MCF 10A (cell line): ENCODE measurements around the gene DSC1. TPM values are rescaled to one million over a fixed set of nuclear protein-coding genes. Genes with fewer than 3 reads are reported as not detected.

ENCODE experiments used
- BruUV-seq: library from RNA; stranded (reverse); fragments of 400-500 nt; replicated peaks from 2 replicates; lab custom pipeline; 2021; lab: Mats Ljungman, UMichigan
- CTCF ChIA-PET: fragments of 300-600 bp; sonication (Branson Sonifier 250); formaldehyde crosslinking; extraction: SDS; loops from one replicate; lab custom pipeline; 2021; ENCODE audit warnings: antibody characterized with exemption, inconsistent platforms; lab: Yijun Ruan, JAX
- POLR2A ChIA-PET: fragments of 300-600, 350-650 bp; sonication (Branson Sonifier 250); formaldehyde crosslinking; extraction: SDS; loops from one replicate; lab custom pipeline; 2020; ENCODE audit warnings: antibody characterized with exemption, inconsistent platforms; lab: Yijun Ruan, JAX
- DNase-seq: peaks from one replicate; pipeline ENCODE4 v3.0.0-alpha.2; 2018; ENCODE audit not compliant: unreplicated experiment
- H3K27ac Mint-ChIP-seq: one replicate; pipeline ENCODE4 v1.8.0; 2022; ENCODE audit warnings: mild to moderate bottlenecking, low read depth, mixed read lengths; ENCODE audit not compliant: unreplicated experiment
- H3K27me3 Mint-ChIP-seq: one replicate; pipeline ENCODE4 v1.8.0; 2022; ENCODE audit warnings: mixed read lengths; ENCODE audit not compliant: insufficient read depth, unreplicated experiment
- H3K36me3 Mint-ChIP-seq: one replicate; pipeline ENCODE4 v1.8.0; 2022; ENCODE audit warnings: mild to moderate bottlenecking, moderate library complexity, mixed read lengths; ENCODE audit not compliant: insufficient read depth, unreplicated experiment
- H3K4me1 Mint-ChIP-seq: one replicate; pipeline ENCODE4 v1.8.0; 2022; ENCODE audit warnings: mixed read lengths; ENCODE audit not compliant: insufficient read depth, unreplicated experiment
- H3K4me3 Mint-ChIP-seq: one replicate; pipeline ENCODE4 v1.8.0; 2022; ENCODE audit warnings: mild to moderate bottlenecking, moderate library complexity, mixed read lengths; ENCODE audit not compliant: unreplicated experiment
- H3K9me3 Mint-ChIP-seq: one replicate; pipeline ENCODE4 v1.8.0; 2022; ENCODE audit warnings: mixed read lengths; ENCODE audit not compliant: unreplicated experiment
- intact Hi-C: fragments of 100-400 bp; cut with micrococcal nuclease; formaldehyde crosslinking; loops from 2 replicates; pipeline ENCODE4 v1.14.1; 2022
- total RNA-seq: library from RNA; stranded (reverse); gene quantifications from 2 replicates; pipeline ENCODE4 v1.2.3, GENCODE V29; 2022
- TF ChIP-seq, protein P1 (sequence below): fragments of 200-600 bp; IDR thresholded peaks from one replicate; pipeline ENCODE4 v1.8.0; 2022; ENCODE audit warnings: antibody characterized with exemption, mild to moderate bottlenecking; ENCODE audit not compliant: unreplicated experiment

Gene DSC1
- total RNA-seq, 1 experiment from 2014 or later = not detected

DNA sequence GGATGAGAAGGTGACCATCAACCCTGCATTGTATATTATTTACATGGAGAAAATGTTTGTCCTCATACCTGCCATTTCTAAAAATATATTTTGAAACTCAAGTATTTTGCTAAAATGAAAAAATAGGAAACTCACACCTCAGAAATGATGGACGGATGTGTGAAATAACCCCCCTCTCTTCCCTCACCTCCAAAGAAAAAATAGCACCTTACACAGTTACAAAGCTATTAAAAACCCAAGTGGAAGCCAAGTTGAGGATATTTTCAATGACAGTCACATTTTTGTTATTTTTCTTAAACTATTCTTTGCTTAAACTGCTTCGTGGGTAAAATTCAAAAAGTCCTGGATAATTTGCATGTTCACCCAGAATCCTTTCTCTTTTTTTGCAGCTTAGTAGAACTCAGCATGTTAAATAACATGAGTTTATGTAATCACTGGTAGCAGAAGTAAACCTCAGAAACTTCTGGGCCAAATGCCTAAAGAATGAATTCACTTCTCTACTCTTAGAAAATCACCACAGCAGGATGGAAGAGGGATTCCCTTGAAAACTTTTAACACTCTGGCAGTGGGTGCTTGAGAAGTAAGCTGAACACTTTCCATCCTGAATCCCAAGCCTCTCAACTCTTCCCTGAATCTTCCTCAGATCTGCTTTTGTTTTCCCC lies 768 bp downstream of the DSC1 start:
- TF ChIP-seq, protein P1, sequence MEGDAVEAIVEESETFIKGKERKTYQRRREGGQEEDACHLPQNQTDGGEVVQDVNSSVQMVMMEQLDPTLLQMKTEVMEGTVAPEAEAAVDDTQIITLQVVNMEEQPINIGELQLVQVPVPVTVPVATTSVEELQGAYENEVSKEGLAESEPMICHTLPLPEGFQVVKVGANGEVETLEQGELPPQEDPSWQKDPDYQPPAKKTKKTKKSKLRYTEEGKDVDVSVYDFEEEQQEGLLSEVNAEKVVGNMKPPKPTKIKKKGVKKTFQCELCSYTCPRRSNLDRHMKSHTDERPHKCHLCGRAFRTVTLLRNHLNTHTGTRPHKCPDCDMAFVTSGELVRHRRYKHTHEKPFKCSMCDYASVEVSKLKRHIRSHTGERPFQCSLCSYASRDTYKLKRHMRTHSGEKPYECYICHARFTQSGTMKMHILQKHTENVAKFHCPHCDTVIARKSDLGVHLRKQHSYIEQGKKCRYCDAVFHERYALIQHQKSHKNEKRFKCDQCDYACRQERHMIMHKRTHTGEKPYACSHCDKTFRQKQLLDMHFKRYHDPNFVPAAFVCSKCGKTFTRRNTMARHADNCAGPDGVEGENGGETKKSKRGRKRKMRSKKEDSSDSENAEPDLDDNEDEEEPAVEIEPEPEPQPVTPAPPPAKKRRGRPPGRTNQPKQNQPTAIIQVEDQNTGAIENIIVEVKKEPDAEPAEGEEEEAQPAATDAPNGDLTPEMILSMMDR = no peak
- no peak overlapping the region for H3K27ac Mint-ChIP-seq
- no peak for DNase-seq
- no peak overlapping the region for H3K4me3 Mint-ChIP-seq
- intact Hi-C loops = no loop called here
- H3K9me3 Mint-ChIP-seq = no peaks in the 10 kb centered on the region
- no peaks in the 10 kb centered on the region for H3K36me3 Mint-ChIP-seq
- CTCF ChIA-PET = interaction anchor here (0.7 to 1.3 kb wide), 4 partner anchors 12 to 37 kb away, joined by 3 to 4 read pairs (median 3); no protein-coding TSS in a partner anchor
- POLR2A ChIA-PET = interaction anchor here (0.7 to 2.2 kb wide), 8 partner anchors 36 to 162 kb away, joined by 3 to 12 read pairs (median 4); no protein-coding TSS in a partner anchor
- no peaks in the 10 kb centered on the region for H3K27me3 Mint-ChIP-seq
- no TSS peak for BruUV-seq
- peaks cover 14% of the 10 kb centered on the region for H3K4me1 Mint-ChIP-seq

DNA sequence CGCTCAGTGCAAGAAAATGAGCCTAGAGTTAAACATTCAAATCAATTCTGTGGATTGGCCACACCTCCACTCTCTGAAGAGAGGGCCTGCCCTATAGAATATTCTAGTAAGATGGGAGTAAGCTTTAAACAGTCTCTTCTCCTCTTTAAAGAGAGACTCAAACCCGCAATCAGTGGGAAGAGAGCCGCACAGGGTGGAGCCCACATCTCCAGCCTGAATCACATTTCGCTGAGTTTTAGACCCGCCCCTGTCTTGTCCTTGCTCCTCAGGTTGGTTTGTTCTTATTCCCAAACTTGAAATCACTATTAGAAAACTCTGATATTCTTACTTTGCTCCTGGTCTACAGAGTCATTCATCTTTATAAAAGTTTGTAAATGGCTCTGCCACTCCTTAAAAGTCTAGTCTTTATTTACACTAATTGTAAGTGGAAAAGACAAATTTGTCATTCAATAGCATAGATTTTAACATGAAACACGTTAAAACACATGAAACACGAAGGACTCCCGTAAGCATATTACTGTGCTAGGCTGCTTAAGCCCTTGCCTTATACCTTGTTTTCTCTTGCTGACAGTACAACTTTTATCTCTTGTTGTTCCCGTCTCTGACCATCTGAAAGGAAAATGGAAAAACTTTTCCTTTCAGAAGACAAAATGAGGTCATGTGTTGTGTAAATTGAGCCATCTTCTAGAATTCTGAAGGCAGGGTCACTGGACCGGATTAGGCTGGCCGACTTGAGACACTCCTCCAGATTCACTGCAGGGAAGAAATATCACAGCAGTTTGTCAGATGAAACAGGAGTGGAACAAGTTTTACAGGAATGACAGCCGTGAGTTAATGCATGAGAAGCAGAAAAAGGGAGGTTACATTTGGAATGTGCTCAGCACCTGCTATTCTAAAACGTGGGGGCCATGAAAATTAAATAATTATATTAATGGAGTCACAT lies 5.6 kb downstream of the DSC1 start:
- DNase-seq = no peak
- no peaks in the 10 kb centered on the region for H3K36me3 Mint-ChIP-seq
- no peaks in the 10 kb centered on the region for H3K27me3 Mint-ChIP-seq
- TF ChIP-seq, protein P1 = no peak
- H3K4me3 Mint-ChIP-seq = no peak overlapping the region
- H3K27ac Mint-ChIP-seq = no peak overlapping the region
- POLR2A ChIA-PET = no interaction called here
- H3K9me3 Mint-ChIP-seq = no peaks in the 10 kb centered on the region
- no TSS peak for BruUV-seq
- intact Hi-C loops = no loop called here
- CTCF ChIA-PET = no interaction called here
- H3K4me1 Mint-ChIP-seq = peaks cover 7% of the 10 kb centered on the region

DNA sequence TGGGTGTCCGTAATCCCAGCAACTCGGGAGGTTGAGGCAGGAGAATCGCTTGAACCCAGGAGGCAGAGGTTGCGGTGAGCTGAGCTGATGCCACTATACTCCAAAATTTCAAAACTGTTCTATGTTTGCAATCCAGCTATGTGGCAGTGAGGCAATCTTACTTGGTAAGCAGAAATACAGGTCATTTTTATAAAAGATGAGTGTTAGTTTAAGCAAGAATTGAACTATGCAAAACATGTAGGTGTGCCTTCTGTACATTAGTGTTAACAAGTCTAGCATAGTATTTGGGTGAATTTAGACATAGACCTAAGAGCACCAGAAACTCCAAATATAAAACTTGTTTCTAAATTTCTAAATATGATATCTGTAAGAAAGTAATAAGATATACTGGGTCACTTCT lies 7.2 kb downstream of the DSC1 start:
- ChIA-PET CTCF (no interaction called here), POLR2A (interaction anchor here (0.6 kb wide), 1 partner anchor 113 kb away, joined by 3 read pairs; no protein-coding TSS in a partner anchor)
- BruUV-seq = no TSS peak
- Mint-ChIP-seq H3K4me3 (no peak overlapping the region), H3K27me3 (no peaks in the 10 kb centered on the region), H3K9me3 (no peaks in the 10 kb centered on the region), H3K36me3 (no peaks in the 10 kb centered on the region), H3K4me1 (peaks cover 4% of the 10 kb centered on the region), H3K27ac (no peak overlapping the region)
- DNase-seq = no peak
- intact Hi-C loops = no loop called here
- TF ChIP-seq, protein P1 = no peak

DNA sequence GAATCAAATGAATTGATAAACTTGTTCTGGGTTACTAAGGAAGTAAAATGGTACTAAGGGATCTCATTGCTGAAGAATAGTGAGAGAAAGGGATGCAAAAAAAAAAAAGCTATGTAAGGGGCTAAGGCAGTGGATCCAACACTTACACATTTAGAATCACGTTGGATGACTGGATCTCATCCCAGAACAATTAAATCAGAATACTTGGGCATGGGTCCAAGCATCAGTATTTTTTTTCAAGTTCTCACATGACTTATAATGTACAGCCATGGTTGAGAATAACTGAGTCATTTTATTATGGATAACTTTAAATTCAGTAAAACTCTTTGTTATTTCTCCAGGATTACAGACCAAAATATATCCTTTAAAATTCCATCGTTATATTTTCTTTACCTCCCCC lies 8.5 kb downstream of the DSC1 start:
- Mint-ChIP-seq H3K27me3 (no peaks in the 10 kb centered on the region), H3K27ac (no peak overlapping the region), H3K4me1 (peaks cover 4% of the 10 kb centered on the region), H3K36me3 (no peaks in the 10 kb centered on the region), H3K9me3 (no peaks in the 10 kb centered on the region), H3K4me3 (no peak overlapping the region)
- ChIA-PET POLR2A (interaction anchor here (0.9 to 1.4 kb wide), 2 partner anchors 17 to 44 kb away, joined by 3 to 4 read pairs; no protein-coding TSS in a partner anchor), CTCF (no interaction called here)
- intact Hi-C loops = no loop called here
- TF ChIP-seq, protein P1 = no peak
- no TSS peak for BruUV-seq
- peak; percentile 33 for DNase-seq
